OCI-LY7 (cell line): ENCODE results near the gene CRYAB. TPM values are rescaled to one million over a fixed set of nuclear protein-coding genes. Genes with fewer than 3 reads are reported as not detected.

Experiments used
- BruUV-seq: library from RNA; stranded (reverse); fragments of 400-500 nt; replicated peaks from 2 replicates; lab custom pipeline; 2021; lab: Mats Ljungman, UMichigan
- CTCF ChIA-PET: fragments of 300-600 bp; sonication (Branson Sonifier 250); formaldehyde crosslinking; loops from one replicate; lab custom pipeline; 2022; ENCODE audit warnings: antibody characterized with exemption; ENCODE audit not compliant: unreplicated experiment; lab: Charles Lee
- POLR2A ChIA-PET: fragments of 300-600 bp; sonication (Branson Sonifier 250); formaldehyde crosslinking; loops from one replicate; lab custom pipeline; 2022; ENCODE audit warnings: antibody characterized with exemption; lab: Charles Lee
- DNase-seq: peaks from one replicate; pipeline ENCODE4 v3.0.0-alpha.2; 2015; ENCODE audit warnings: low spot score
- H2AFZ ChIP-seq: fragments of 200-600 bp; sonication (generic), shearing (Covaris generic); 2 replicates; pipeline ENCODE4 v1.6.1; 2014; ENCODE audit warnings: mild to moderate bottlenecking, antibody characterized with exemption, low read length, moderate library complexity
- H3K27ac ChIP-seq: fragments of 200-600 bp; sonication (generic); 2 replicates; pipeline ENCODE4 v1.5.1; 2014; ENCODE audit warnings: mixed run types, low read depth, mild to moderate bottlenecking, moderate library complexity, low read length, inconsistent platforms; ENCODE audit not compliant: poor library complexity, severe bottlenecking
- H3K36me3 ChIP-seq: fragments of 200-600 bp; sonication (generic); 2 replicates; pipeline ENCODE4 v1.6.1; 2014; ENCODE audit warnings: mild to moderate bottlenecking, antibody characterized with exemption, low read length, moderate library complexity, mixed read lengths; ENCODE audit not compliant: insufficient read depth
- H3K4me1 ChIP-seq: fragments of 200-600 bp; sonication (generic); 2 replicates; pipeline ENCODE4 v1.5.1; 2014; ENCODE audit warnings: mild to moderate bottlenecking, low read length; ENCODE audit not compliant: insufficient read depth, poor library complexity, severe bottlenecking
- H3K4me2 ChIP-seq: fragments of 200-600 bp; sonication (generic); 2 replicates; pipeline ENCODE4 v1.6.1; 2014; ENCODE audit warnings: mild to moderate bottlenecking, low read length
- H3K4me3 ChIP-seq: fragments of 200-600 bp; sonication (generic); 2 replicates; pipeline ENCODE4 v1.5.1; 2014; ENCODE audit warnings: mild to moderate bottlenecking, low read depth, low read length; ENCODE audit not compliant: poor library complexity, severe bottlenecking
- H3K79me2 ChIP-seq: fragments of 200-600 bp; sonication (generic); 2 replicates; pipeline ENCODE4 v1.6.1; 2016; ENCODE audit warnings: low read depth, mild to moderate bottlenecking, low read length, moderate library complexity, mixed read lengths; ENCODE audit not compliant: insufficient read depth
- H3K9me2 ChIP-seq: fragments of 200-600 bp; sonication (generic); 2 replicates; pipeline ENCODE4 v1.6.1; 2016; ENCODE audit warnings: mild to moderate bottlenecking, low read length, mixed read lengths; ENCODE audit not compliant: insufficient read depth
- H3K9me3 ChIP-seq: fragments of 200-600 bp; sonication (generic); 2 replicates; pipeline ENCODE4 v1.6.1; 2014; ENCODE audit warnings: mild to moderate bottlenecking, mixed run types, low read length, mixed read lengths
- H4K20me1 ChIP-seq: fragments of 200-600 bp; sonication (generic); 2 replicates; pipeline ENCODE4 v1.6.1; 2014; ENCODE audit warnings: mild to moderate bottlenecking, antibody characterized with exemption, low read length, moderate library complexity, mixed read lengths; ENCODE audit not compliant: insufficient read depth
- CTCF ChIP-seq: fragments of 200-600 bp; sonication (generic); conservative IDR thresholded peaks from 2 replicates; pipeline ENCODE4 v1.5.1; 2014; ENCODE audit warnings: mild to moderate bottlenecking, antibody characterized with exemption, low read length, moderate library complexity, mixed read lengths
- EZH2phosphoT487 ChIP-seq: fragments of 200-600 bp; sonication (generic); IDR thresholded peaks from 2 replicates; pipeline ENCODE4 v1.6.1; 2018; ENCODE audit warnings: low read depth, borderline replicate concordance, mild to moderate bottlenecking, mixed run types, antibody characterized with exemption, low read length, moderate library complexity, mixed read lengths
- intact Hi-C: fragments of 100-400 bp; cut with micrococcal nuclease; formaldehyde crosslinking; loops from one replicate; pipeline ENCODE4 v1.10.0; 2022; ENCODE audit not compliant: unreplicated experiment
- total RNA-seq, 2 experiments: library from RNA; depleted of rRNA in 1 of 2; stranded (reverse); fragments of >200 nt in 1 of 2; shearing (Covaris generic) in 1 of 2; gene quantifications; 2 replicates each; pipeline ENCODE4 v1.2.3, GENCODE V29; 2014 to 2022

CRYAB gene
- total RNA-seq, 2 experiments from 2014 or later = not detected

GRCh38 chr11:111957663-111958444 is 46.3 kb upstream of the CRYAB start:
- Histone ChIP-seq H3K4me3 (no peak overlapping the region), H3K9me2 (no peaks in the 10 kb centered on the region), H3K4me2 (no peak overlapping the region), H3K79me2 (no peaks in the 10 kb centered on the region), H2AFZ (no peak overlapping the region), H3K9me3 (no peaks in the 10 kb centered on the region), H3K4me1 (no peaks in the 10 kb centered on the region), H3K27ac (no peak overlapping the region), H3K36me3 (no peaks in the 10 kb centered on the region), H4K20me1 (no peaks in the 10 kb centered on the region)
- no peak for DNase-seq
- CTCF ChIA-PET = no interaction called here
- no TSS peak for BruUV-seq
- TF ChIP-seq EZH2phosphoT487 = no peak
- TF ChIP-seq CTCF = no peak
- POLR2A ChIA-PET = interaction anchor here (1.1 kb wide), 1 partner anchor 8 kb away, joined by 7 read pairs; no protein-coding TSS in a partner anchor
- intact Hi-C loops = no loop called here

GRCh38 chr11:111954154-111954553 is 42.6 kb upstream of the CRYAB start:
- H2AFZ ChIP-seq = no peak overlapping the region
- H3K4me2 ChIP-seq = no peak overlapping the region
- H3K9me3 ChIP-seq = 0 out of 2 replicates have a peak, but pooled peaks cover 5% of the 10 kb centered on the region
- CTCF ChIA-PET = interaction anchor here (0.9 kb wide), 1 partner anchor 32 kb away, joined by 3 read pairs; no protein-coding TSS in a partner anchor
- no peak overlapping the region for H3K27ac ChIP-seq
- no peak for TF ChIP-seq EZH2phosphoT487
- no peak for TF ChIP-seq CTCF
- DNase-seq = no peak
- no peaks in the 10 kb centered on the region for H4K20me1 ChIP-seq
- no peaks in the 10 kb centered on the region for H3K36me3 ChIP-seq
- H3K79me2 ChIP-seq = no peaks in the 10 kb centered on the region
- intact Hi-C loops = no loop called here
- no peaks in the 10 kb centered on the region for H3K4me1 ChIP-seq
- POLR2A ChIA-PET = interaction anchor here (0.7 to 1.2 kb wide), 3 partner anchors 9 to 770 kb away, joined by 3 read pairs; no protein-coding TSS in a partner anchor
- no peaks in the 10 kb centered on the region for H3K9me2 ChIP-seq
- H3K4me3 ChIP-seq = no peak overlapping the region
- no TSS peak for BruUV-seq

GRCh38 chr11:111951565-111951964 is 40.0 kb upstream of the CRYAB start:
- ChIA-PET CTCF (no interaction called here), POLR2A (no interaction called here)
- no peaks in the 10 kb centered on the region for H3K79me2 ChIP-seq

More at GRCh38 chr11:111951565-111951964, 40.0 kb upstream of the CRYAB start:
- H3K4me3 ChIP-seq = no peak overlapping the region
- no peak overlapping the region for H2AFZ ChIP-seq
- no peaks in the 10 kb centered on the region for H4K20me1 ChIP-seq
- no peak overlapping the region for H3K4me2 ChIP-seq
- BruUV-seq = no TSS peak
- intact Hi-C loops = no loop called here
- H3K9me3 ChIP-seq = 0 out of 2 replicates have a peak, but pooled peaks cover 5% of the 10 kb centered on the region
- no peak overlapping the region for H3K27ac ChIP-seq
- no peaks in the 10 kb centered on the region for H3K9me2 ChIP-seq
- no peaks in the 10 kb centered on the region for H3K36me3 ChIP-seq
- DNase-seq = no peak
- H3K4me1 ChIP-seq = peaks cover 11% of the 10 kb centered on the region
- TF ChIP-seq CTCF (no peak), EZH2phosphoT487 (no peak)
